ENCODE measurements around the gene HHAT.

The HHAT gene

GRCh38 chr1:210483821-210484220 lies 155.1 kb downstream of the HHAT start:
- Histone ChIP-seq H3K36me3 (ENCODE audit: control insufficient read depth, insufficient read depth, low read length) (no peaks in the 10 kb centered on the region), H3K9me3 (ENCODE audit: control insufficient read depth, low read length) (no peaks in the 10 kb centered on the region), H3K27me3 (ENCODE audit: control insufficient read depth, insufficient read depth, low read length) (no peaks in the 10 kb centered on the region), H3K4me3 (ENCODE audit: low read length) (no peak overlapping the region), H3K4me1 (ENCODE audit: control insufficient read depth, insufficient read depth, low read length) (no peaks in the 10 kb centered on the region), H3K9ac (ENCODE audit: low read length) (no peak overlapping the region)

GRCh38 chr1:210487021-210487420 lies 158.3 kb downstream of the HHAT start:
- no peaks in the 10 kb centered on the region for H3K4me1 ChIP-seq (ENCODE audit: control insufficient read depth, insufficient read depth, low read length)

GRCh38 chr1:210489491-210489890 lies 160.8 kb downstream of the HHAT start:
- H3K9ac ChIP-seq (ENCODE audit: low read length) = no peak overlapping the region
- H3K36me3 ChIP-seq (ENCODE audit: control insufficient read depth, insufficient read depth, low read length) = no peaks in the 10 kb centered on the region
- no peaks in the 10 kb centered on the region for H3K27me3 ChIP-seq (ENCODE audit: control insufficient read depth, insufficient read depth, low read length)
- H3K4me3 ChIP-seq (ENCODE audit: low read length) = no peak overlapping the region
- H3K4me1 ChIP-seq (ENCODE audit: control insufficient read depth, insufficient read depth, low read length) = no peaks in the 10 kb centered on the region
- no peaks in the 10 kb centered on the region for H3K9me3 ChIP-seq (ENCODE audit: control insufficient read depth, low read length)

More at GRCh38 chr1:210487021-210487420, 158.3 kb downstream of the HHAT start:
- Histone ChIP-seq H3K4me3 (ENCODE audit: low read length) (no peak overlapping the region), H3K9ac (ENCODE audit: low read length) (no peak overlapping the region), H3K27me3 (ENCODE audit: control insufficient read depth, insufficient read depth, low read length) (no peaks in the 10 kb centered on the region), H3K36me3 (ENCODE audit: control insufficient read depth, insufficient read depth, low read length) (no peaks in the 10 kb centered on the region), H3K9me3 (ENCODE audit: control insufficient read depth, low read length) (no peaks in the 10 kb centered on the region)

- Histone ChIP-seq H3K9ac (ENCODE audit: low read length) (no peak overlapping the region), H3K36me3 (ENCODE audit: control insufficient read depth, insufficient read depth, low read length) (no peaks in the 10 kb centered on the region), H3K9me3 (ENCODE audit: control insufficient read depth, low read length) (no peaks in the 10 kb centered on the region), H3K4me1 (ENCODE audit: control insufficient read depth, insufficient read depth, low read length) (no peaks in the 10 kb centered on the region), H3K27me3 (ENCODE audit: control insufficient read depth, insufficient read depth, low read length) (no peaks in the 10 kb centered on the region), H3K4me3 (ENCODE audit: low read length) (no peak overlapping the region)
These were observed 162.1 kb downstream of the HHAT start for GRCh38 chr1:210490781-210491180.

GRCh38 chr1:210496063-210496462 lies 167.4 kb downstream of the HHAT start:
- no peaks in the 10 kb centered on the region for H3K9me3 ChIP-seq (ENCODE audit: control insufficient read depth, low read length)
- H3K36me3 ChIP-seq (ENCODE audit: control insufficient read depth, insufficient read depth, low read length) = no peaks in the 10 kb centered on the region
- no peak overlapping the region for H3K9ac ChIP-seq (ENCODE audit: low read length)
- H3K4me3 ChIP-seq (ENCODE audit: low read length) = no peak overlapping the region
- no peaks in the 10 kb centered on the region for H3K27me3 ChIP-seq (ENCODE audit: control insufficient read depth, insufficient read depth, low read length)
- H3K4me1 ChIP-seq (ENCODE audit: control insufficient read depth, insufficient read depth, low read length) = no peaks in the 10 kb centered on the region

- Histone ChIP-seq H3K36me3 (ENCODE audit: control insufficient read depth, insufficient read depth, low read length) (no peaks in the 10 kb centered on the region), H3K27me3 (ENCODE audit: control insufficient read depth, insufficient read depth, low read length) (no peaks in the 10 kb centered on the region), H3K9ac (ENCODE audit: low read length) (no peak overlapping the region), H3K4me3 (ENCODE audit: low read length) (no peak overlapping the region), H3K4me1 (ENCODE audit: control insufficient read depth, insufficient read depth, low read length) (no peaks in the 10 kb centered on the region), H3K9me3 (ENCODE audit: control insufficient read depth, low read length) (no peaks in the 10 kb centered on the region)
These were observed 171.3 kb downstream of the HHAT start for GRCh38 chr1:210499956-210500355.

- Histone ChIP-seq H3K4me3 (ENCODE audit: low read length) (no peak overlapping the region), H3K36me3 (ENCODE audit: control insufficient read depth, insufficient read depth, low read length) (no peaks in the 10 kb centered on the region), H3K9me3 (ENCODE audit: control insufficient read depth, low read length) (no peaks in the 10 kb centered on the region), H3K27me3 (ENCODE audit: control insufficient read depth, insufficient read depth, low read length) (no peaks in the 10 kb centered on the region), H3K4me1 (ENCODE audit: control insufficient read depth, insufficient read depth, low read length) (no peaks in the 10 kb centered on the region), H3K9ac (ENCODE audit: low read length) (no peak overlapping the region)
These were observed 172.1 kb downstream of the HHAT start for GRCh38 chr1:210500831-210501230.

- Histone ChIP-seq H3K4me1 (ENCODE audit: control insufficient read depth, insufficient read depth, low read length) (no peaks in the 10 kb centered on the region), H3K9ac (ENCODE audit: low read length) (no peak overlapping the region), H3K4me3 (ENCODE audit: low read length) (no peak overlapping the region), H3K9me3 (ENCODE audit: control insufficient read depth, low read length) (no peaks in the 10 kb centered on the region), H3K36me3 (ENCODE audit: control insufficient read depth, insufficient read depth, low read length) (no peaks in the 10 kb centered on the region), H3K27me3 (ENCODE audit: control insufficient read depth, insufficient read depth, low read length) (no peaks in the 10 kb centered on the region)
These were observed 175.6 kb downstream of the HHAT start for GRCh38 chr1:210504286-210504685.

GRCh38 chr1:210505601-210506496 lies 177.1 kb downstream of the HHAT start:
- no peak overlapping the region for H3K4me3 ChIP-seq (ENCODE audit: low read length)
- H3K27me3 ChIP-seq (ENCODE audit: control insufficient read depth, insufficient read depth, low read length) = no peaks in the 10 kb centered on the region
- H3K9me3 ChIP-seq (ENCODE audit: control insufficient read depth, low read length) = no peaks in the 10 kb centered on the region
- no peaks in the 10 kb centered on the region for H3K36me3 ChIP-seq (ENCODE audit: control insufficient read depth, insufficient read depth, low read length)
- H3K9ac ChIP-seq (ENCODE audit: low read length) = no peak overlapping the region
- H3K4me1 ChIP-seq (ENCODE audit: control insufficient read depth, insufficient read depth, low read length) = no peaks in the 10 kb centered on the region

- H3K4me1 ChIP-seq (ENCODE audit: control insufficient read depth, insufficient read depth, low read length) = no peaks in the 10 kb centered on the region
- no peaks in the 10 kb centered on the region for H3K27me3 ChIP-seq (ENCODE audit: control insufficient read depth, insufficient read depth, low read length)
These were observed 178.0 kb downstream of the HHAT start for GRCh38 chr1:210506689-210507088.

GRCh38 chr1:210516092-210516656 lies 187.5 kb downstream of the HHAT start:
- no peak overlapping the region for H3K4me3 ChIP-seq (ENCODE audit: low read length)
- no peak overlapping the region for H3K9ac ChIP-seq (ENCODE audit: low read length)

More at GRCh38 chr1:210506689-210507088, 178.0 kb downstream of the HHAT start:
- H3K36me3 ChIP-seq (ENCODE audit: control insufficient read depth, insufficient read depth, low read length) = no peaks in the 10 kb centered on the region
- H3K9ac ChIP-seq (ENCODE audit: low read length) = no peak overlapping the region
- no peak overlapping the region for H3K4me3 ChIP-seq (ENCODE audit: low read length)
- H3K9me3 ChIP-seq (ENCODE audit: control insufficient read depth, low read length) = no peaks in the 10 kb centered on the region

GRCh38 chr1:210516697-210517459 lies 188.2 kb downstream of the HHAT start:
- Histone ChIP-seq H3K36me3 (ENCODE audit: control insufficient read depth, insufficient read depth, low read length) (no peaks in the 10 kb centered on the region), H3K9me3 (ENCODE audit: control insufficient read depth, low read length) (no peaks in the 10 kb centered on the region), H3K4me3 (ENCODE audit: low read length) (no peak overlapping the region), H3K4me1 (ENCODE audit: control insufficient read depth, insufficient read depth, low read length) (no peaks in the 10 kb centered on the region), H3K9ac (ENCODE audit: low read length) (no peak overlapping the region), H3K27me3 (ENCODE audit: control insufficient read depth, insufficient read depth, low read length) (no peaks in the 10 kb centered on the region)

More at GRCh38 chr1:210516092-210516656, 187.5 kb downstream of the HHAT start:
- no peaks in the 10 kb centered on the region for H3K27me3 ChIP-seq (ENCODE audit: control insufficient read depth, insufficient read depth, low read length)
- no peaks in the 10 kb centered on the region for H3K9me3 ChIP-seq (ENCODE audit: control insufficient read depth, low read length)
- no peaks in the 10 kb centered on the region for H3K36me3 ChIP-seq (ENCODE audit: control insufficient read depth, insufficient read depth, low read length)
- no peaks in the 10 kb centered on the region for H3K4me1 ChIP-seq (ENCODE audit: control insufficient read depth, insufficient read depth, low read length)

Measured in mucosa of stomach (tissue), 1 donor.